H9 (cell line): ENCODE measurements around the gene SLC36A3. TPM values are rescaled to one million over a fixed set of nuclear protein-coding genes. Genes with fewer than 3 reads are reported as not detected.

Experiments
- DNase-seq: peaks from one replicate; pipeline ENCODE4 v3.0.0-alpha.2; 2017
- H2AFZ ChIP-seq: one replicate; pipeline ENCODE4 v1.6.1; 2013; ENCODE audit warnings: mild to moderate bottlenecking, low read length, control low read depth, moderate library complexity
- H2AK5ac ChIP-seq: 2 replicates; pipeline ENCODE4 v1.6.1; 2013; ENCODE audit warnings: low read length, control low read depth, mixed read lengths; ENCODE audit not compliant: insufficient read length
- H2BK120ac ChIP-seq: one replicate; pipeline ENCODE4 v1.6.1; 2013; ENCODE audit warnings: low read depth, mild to moderate bottlenecking, low read length, control low read depth, inconsistent platforms; ENCODE audit not compliant: poor library complexity, severe bottlenecking
- H2BK12ac ChIP-seq: 2 replicates; pipeline ENCODE4 v1.6.1; 2013; ENCODE audit warnings: low read length, control low read depth, mixed read lengths, low read depth; ENCODE audit not compliant: insufficient read length
- H2BK15ac ChIP-seq: 2 replicates; pipeline ENCODE4 v1.6.1; 2013; ENCODE audit warnings: low read depth, low read length, control low read depth
- H2BK20ac ChIP-seq: one replicate; pipeline ENCODE4 v1.6.1; 2013; ENCODE audit warnings: low read depth, mild to moderate bottlenecking, low read length, control low read depth, inconsistent platforms; ENCODE audit not compliant: poor library complexity, severe bottlenecking
- H2BK5ac ChIP-seq: 2 replicates; pipeline ENCODE4 v1.6.1; 2013; ENCODE audit warnings: low read length, control low read depth, mixed read lengths; ENCODE audit not compliant: insufficient read length
- H3K14ac ChIP-seq: 2 replicates; pipeline ENCODE4 v1.6.1; 2013; ENCODE audit warnings: low read length, control low read depth; ENCODE audit not compliant: insufficient read depth
- H3K18ac ChIP-seq: 2 replicates; pipeline ENCODE4 v1.6.1; 2013; ENCODE audit warnings: low read depth, mild to moderate bottlenecking, mixed read lengths, low read length, control low read depth; ENCODE audit not compliant: insufficient read length
- H3K23ac ChIP-seq: 2 replicates; pipeline ENCODE4 v1.6.1; 2013; ENCODE audit warnings: low read length, control low read depth, mixed read lengths, low read depth; ENCODE audit not compliant: insufficient read length
- H3K23me2 ChIP-seq: 2 replicates; pipeline ENCODE4 v1.6.1; 2013; ENCODE audit warnings: low read depth, mild to moderate bottlenecking, mixed read lengths, low read length, control low read depth; ENCODE audit not compliant: insufficient read length, poor library complexity, severe bottlenecking
- H3K27ac ChIP-seq: 2 replicates; pipeline ENCODE4 v1.5.1; 2013; ENCODE audit warnings: low read length, control low read depth, mixed read lengths, low read depth; ENCODE audit not compliant: insufficient read length
- H3K27me3 ChIP-seq: 2 replicates; pipeline ENCODE4 v1.6.1; 2013; ENCODE audit warnings: low read length, control low read depth, inconsistent platforms; ENCODE audit not compliant: insufficient read depth
- H3K4ac ChIP-seq: 2 replicates; pipeline ENCODE4 v1.6.1; 2013; ENCODE audit warnings: low read depth, mild to moderate bottlenecking, control low read depth, inconsistent platforms, low read length, moderate library complexity
- H3K4me1 ChIP-seq: 2 replicates; pipeline ENCODE4 v1.6.1; 2013; ENCODE audit warnings: low read length, control low read depth, inconsistent platforms; ENCODE audit not compliant: insufficient read depth
- H3K4me2 ChIP-seq: 2 replicates; pipeline ENCODE4 v1.6.1; 2013; ENCODE audit warnings: low read length, control low read depth, mixed read lengths; ENCODE audit not compliant: insufficient read length, insufficient read depth
- H3K56ac ChIP-seq: 2 replicates; pipeline ENCODE4 v1.6.1; 2013; ENCODE audit warnings: low read depth, mild to moderate bottlenecking, mixed read lengths, low read length, control low read depth; ENCODE audit not compliant: insufficient read length
- H3K79me1 ChIP-seq: 2 replicates; pipeline ENCODE4 v1.6.1; 2013; ENCODE audit warnings: low read depth, mild to moderate bottlenecking, moderate library complexity, low read length, control low read depth, inconsistent platforms; ENCODE audit not compliant: insufficient read depth, poor library complexity, severe bottlenecking
- H3K79me2 ChIP-seq: 2 replicates; pipeline ENCODE4 v1.6.1; 2013; ENCODE audit warnings: low read length, control low read depth, inconsistent platforms; ENCODE audit not compliant: insufficient read depth
- H3K9ac ChIP-seq: 2 replicates; pipeline ENCODE4 v1.6.1; 2013; ENCODE audit warnings: low read length, control low read depth, mixed read lengths; ENCODE audit not compliant: insufficient read length; ENCODE audit errors: extremely low read depth
- H3K9me3 ChIP-seq: one replicate; pipeline ENCODE4 v1.6.1; 2013; ENCODE audit warnings: low read depth, low read length, inconsistent platforms; ENCODE audit not compliant: control insufficient read depth
- H3T11ph ChIP-seq: one replicate; pipeline ENCODE4 v1.6.1; 2013; ENCODE audit warnings: mild to moderate bottlenecking, low read length, control low read depth, inconsistent platforms
- H4K20me1 ChIP-seq: one replicate; pipeline ENCODE4 v1.6.1; 2013; ENCODE audit not compliant: control insufficient read depth, insufficient read length, insufficient read depth
- H4K5ac ChIP-seq: 2 replicates; pipeline ENCODE4 v1.6.1; 2013; ENCODE audit warnings: low read depth, mild to moderate bottlenecking, mixed read lengths, low read length, control low read depth; ENCODE audit not compliant: insufficient read length
- H4K8ac ChIP-seq: replicated peaks from 2 replicates; pipeline ENCODE4 v1.6.1; 2013; ENCODE audit warnings: low read length, control low read depth, mixed read lengths, low read depth; ENCODE audit not compliant: insufficient read length
- H4K91ac ChIP-seq: 2 replicates; pipeline ENCODE4 v1.6.1; 2013; ENCODE audit warnings: low read depth, mild to moderate bottlenecking, moderate library complexity, mixed read lengths, low read length, control low read depth; ENCODE audit not compliant: insufficient read length
- H3K27ac Mint-ChIP-seq, 3 experiments: 2 replicates in 2 of 3; 3 replicates in 1 of 3; pipeline ENCODE4 v1.8.0; 2020 to 2021; ENCODE audit warnings: mixed read lengths in 3 of 3, mild to moderate bottlenecking in 1 of 3, moderate library complexity in 1 of 3
- H3K27me3 Mint-ChIP-seq: 2 replicates; pipeline ENCODE4 v1.8.0; 2021; ENCODE audit warnings: low read depth, mild to moderate bottlenecking, moderate library complexity, mixed read lengths
- H3K36me3 Mint-ChIP-seq, 3 experiments: 2 replicates in 2 of 3; 3 replicates in 1 of 3; pipeline ENCODE4 v1.8.0; 2020 to 2021; ENCODE audit warnings: low read depth in 3 of 3, mixed read lengths in 3 of 3; ENCODE audit not compliant: insufficient read depth in 1 of 3
- H3K4me1 Mint-ChIP-seq, 2 experiments: 2 replicates each; pipeline ENCODE4 v1.8.0; 2020; ENCODE audit warnings: mixed read lengths in 2 of 2
- H3K4me3 Mint-ChIP-seq, 2 experiments: 2 replicates in 1 of 2; 3 replicates in 1 of 2; pipeline ENCODE4 v1.8.0; 2020 to 2021; ENCODE audit warnings: mild to moderate bottlenecking in 2 of 2, mixed read lengths in 2 of 2, moderate library complexity in 1 of 2
- H3K9me3 Mint-ChIP-seq, 2 experiments: 2 replicates in 1 of 2; 3 replicates in 1 of 2; pipeline ENCODE4 v1.8.0; 2020; ENCODE audit warnings: mild to moderate bottlenecking in 2 of 2, mixed read lengths in 2 of 2, moderate library complexity in 1 of 2
- CTCF ChIP-seq: fragments of 200-600 bp; sonication (generic); conservative IDR thresholded peaks from 3 replicates; pipeline ENCODE4 v1.8.0; 2021; ENCODE audit warnings: antibody characterized with exemption, mild to moderate bottlenecking
- WGBS: extraction: QIAGEN DNeasy Blood & Tissue Kit; methylation state at CpG from one replicate; pipeline ENCODE4 v1.1.7; 2013; ENCODE audit warnings: missing lambda C conversion rate, low lambda C conversion rate, mixed read lengths; ENCODE audit not compliant: insufficient read length; ENCODE audit errors: extremely low coverage; 5-methylcytosine and 5-hydroxymethylcytosine counted together
- total RNA-seq: library from RNA; stranded (reverse); gene quantifications from 2 replicates; pipeline ENCODE4 v1.2.1, GENCODE V29; 2021

The SLC36A3 gene
- total RNA-seq, 1 experiment from 2014 or later = not detected

GRCh38 chr5:151258816-151259215, 44.8 kb downstream of the SLC36A3 start:
- H3T11ph ChIP-seq = no peak overlapping the region
- H2BK120ac ChIP-seq = no peak overlapping the region
- H4K20me1 ChIP-seq = no peaks in the 10 kb centered on the region
- no peak for DNase-seq
- no peak overlapping the region for H3K56ac ChIP-seq
- H2BK5ac ChIP-seq = no peak overlapping the region
- H3K14ac ChIP-seq = no peak overlapping the region
- H4K8ac ChIP-seq = no peak overlapping the region
- peaks cover under 1% of the 10 kb centered on the region for H3K23me2 ChIP-seq
- no peaks in the 10 kb centered on the region for H3K79me1 ChIP-seq
- H3K9ac ChIP-seq = no peak overlapping the region
- no peak overlapping the region for H4K91ac ChIP-seq
- H3K9me3 ChIP-seq = no peaks in the 10 kb centered on the region
- no peak overlapping the region for H2AFZ ChIP-seq
- Mint-ChIP-seq H3K27ac (peak overlapping the region in 2 of 3 experiments; percentile 14 to 87; a peak in 3 of 7 replicates), H3K36me3 (peaks cover 0 to 2% (median 0%) of the 10 kb centered on the region in 3 experiments; a peak in 2 of 7 replicates), H3K4me3 (no peak overlapping the region), H3K27me3 (no peaks in the 10 kb centered on the region), H3K9me3 (no peaks in the 10 kb centered on the region), H3K4me1 (peaks cover 15 to 22% of the 10 kb centered on the region in 2 experiments)
- no peak overlapping the region for H2AK5ac ChIP-seq
- no peak overlapping the region for H3K4ac ChIP-seq
- no peaks in the 10 kb centered on the region; the same call in 1 of the 2 replicates for H3K79me2 ChIP-seq
- H3K4me1 ChIP-seq = peaks cover 3% of the 10 kb centered on the region; the same call in 1 of the 2 replicates
- H4K5ac ChIP-seq = no peak overlapping the region
- H3K23ac ChIP-seq = no peak overlapping the region
- no peak overlapping the region for H3K18ac ChIP-seq
- no peak overlapping the region for H2BK15ac ChIP-seq
- H2BK12ac ChIP-seq = no peak overlapping the region
- TF ChIP-seq CTCF = no peak
- H3K4me2 ChIP-seq = no peak overlapping the region
- no peaks in the 10 kb centered on the region for H3K27me3 ChIP-seq
- no peak overlapping the region for H2BK20ac ChIP-seq
- H3K27ac ChIP-seq = no peak overlapping the region
- no CpG with 5 or more reads among the region's 1 CpG for WGBS
